Endothelial cell of umbilical vein (primary cell): ENCODE results near the gene PER3. TPM values are rescaled to one million over a fixed set of nuclear protein-coding genes. Genes with fewer than 3 reads are reported as not detected.

Source experiments
- polyA plus RNA-seq, 4 experiments: library from polyadenylated mRNA; depleted of rRNA in 3 of 4; stranded (reverse) in 3 of 4; unstranded in 1 of 4; fragments of >200 nt; gene quantifications; 2 replicates each; pipeline versions ENCODE4 v1.2.1 to v1.2.3, GENCODE V29; 2011 to 2012; ENCODE audit warnings: missing spikeins in 1 of 4
- total RNA-seq: library from RNA; stranded (reverse); gene quantifications from 2 replicates; pipeline ENCODE4 v1.2.3, GENCODE V29; 2021

Gene PER3
- total and polyA plus RNA-seq, 2 donors (not counting 3 experiments of a cell fraction or from before 2014, with no cell fraction given), result 2.5 to 2.6 TPM

Other genes starting within 250 kb of the PER3 start
- gene VAMP3, start 13.0 kb upstream of the PER3 start, total RNA-seq, result 137 and 148 TPM in 2 replicates
- 87.9 and 100 TPM in 2 replicates for gene VAMP3, start 13.0 kb upstream of the PER3 start, polyA plus RNA-seq
- gene UTS2, start 68.8 kb downstream of the PER3 start, total RNA-seq, result not detected in 2 replicates
- gene UTS2, start 68.8 kb downstream of the PER3 start, polyA plus RNA-seq, result not detected in 2 replicates
- 0.22 TPM in 1 of 2 replicates, not detected in the other for gene TNFRSF9, start 156.5 kb downstream of the PER3 start, total RNA-seq
- gene TNFRSF9, start 156.5 kb downstream of the PER3 start, polyA plus RNA-seq, result 0.15 and 0.27 TPM in 2 replicates
- gene PARK7, start 177.4 kb downstream of the PER3 start, total RNA-seq, result 289 and 294 TPM in 2 replicates
- gene PARK7, start 177.4 kb downstream of the PER3 start, polyA plus RNA-seq, result 150 and 203 TPM in 2 replicates
- gene ERRFI1, start 242.0 kb downstream of the PER3 start, total RNA-seq, result 28.1 and 31.2 TPM in 2 replicates
- 28.5 and 32.0 TPM in 2 replicates for gene ERRFI1, start 242.0 kb downstream of the PER3 start, polyA plus RNA-seq